Esophagus (tissue), 2 donors: Measurements from ENCODE around the gene SUCLA2. TPM values are rescaled to one million over a fixed set of nuclear protein-coding genes. Genes with fewer than 3 reads are reported as not detected.

Experiments
- H3K27ac ChIP-seq, 2 donors: one replicate each; pipeline ENCODE4 v1.5.1; 2013; ENCODE audit warnings: low read depth in 2 of 2, mild to moderate bottlenecking in 2 of 2, inconsistent platforms in 1 of 2, low read length in 1 of 2, moderate library complexity in 1 of 2
- H3K27me3 ChIP-seq, 2 donors: one replicate each; pipeline ENCODE4 v1.6.1; 2013; ENCODE audit warnings: low read length in 2 of 2, control low read depth in 1 of 2, mild to moderate bottlenecking in 1 of 2; ENCODE audit not compliant: insufficient read depth in 2 of 2, control insufficient read depth in 1 of 2
- H3K36me3 ChIP-seq, 2 donors: one replicate each; pipeline ENCODE4 v1.6.1; 2013; ENCODE audit warnings: low read length in 1 of 2; ENCODE audit not compliant: control insufficient read depth in 2 of 2, insufficient read depth in 2 of 2
- H3K4me1 ChIP-seq, 2 donors: one replicate each; pipeline ENCODE4 v1.6.1; 2013; ENCODE audit warnings: low read length in 1 of 2; ENCODE audit not compliant: control insufficient read depth in 2 of 2, insufficient read depth in 2 of 2
- H3K4me3 ChIP-seq, 2 donors: one replicate each; pipeline ENCODE4 v1.5.1; 2013; ENCODE audit warnings: low read length in 2 of 2, mild to moderate bottlenecking in 2 of 2, low read depth in 1 of 2, moderate library complexity in 1 of 2
- H3K9me3 ChIP-seq, 2 donors: one replicate each; pipeline ENCODE4 v1.6.1; 2013; ENCODE audit warnings: mild to moderate bottlenecking in 2 of 2, low read depth in 1 of 2, low read length in 1 of 2, moderate library complexity in 1 of 2; ENCODE audit not compliant: control insufficient read depth in 2 of 2, insufficient read depth in 1 of 2
- WGBS, 2 donors: extraction: QIAGEN DNeasy Blood & Tissue Kit; methylation state at CpG; one replicate each; pipeline ENCODE4 v1.1.7; 2013; 5-methylcytosine and 5-hydroxymethylcytosine counted together
- polyA plus RNA-seq, 2 donors: library from polyadenylated mRNA; stranded (reverse); fragments of 200-250 nt; gene quantifications; one replicate each; pipeline ENCODE4 v1.2.3, GENCODE V29; 2013
- donor health status: healthy with polysubstance abuse.
- donor health status: Bipolar disorder and iron deficiency.

Gene SUCLA2
- polyA plus RNA-seq, result 10 to 100 TPM; 18.4 to 32.8 TPM

GRCh38 chr13:48001114-48001881, at the start of gene SUCLA2:
TSS of gene SUCLA2 (minus strand) at chr13:48001273. CDS start at chr13:48001269, 4 bp downstream.
- no peaks in the 10 kb centered on the region for H3K4me1 ChIP-seq
- 5 to 8% methylated on average over 52 of the region's 52 CpGs for WGBS, 2 donors
- no peaks in the 10 kb centered on the region for H3K9me3 ChIP-seq
- H3K4me3 ChIP-seq, result peak within 1 kb of the TSS; percentile 90 to 97
- H3K27me3 ChIP-seq, result no peaks in the 10 kb centered on the region
- peak within 1 kb of the TSS; percentile 69 to 86 for H3K27ac ChIP-seq
- H3K36me3 ChIP-seq, result no peaks in the 10 kb centered on the region

- 90 to 93% methylated on average over 3 of the region's 3 CpGs for WGBS, 2 donors
- Histone ChIP-seq H3K27ac (no peak overlapping the region), H3K36me3 (peaks cover 6% of the 10 kb centered on the region in 2 donors), H3K4me1 (no peaks in the 10 kb centered on the region), H3K27me3 (no peaks in the 10 kb centered on the region), H3K9me3 (no peaks in the 10 kb centered on the region), H3K4me3 (no peak overlapping the region)
Measured at GRCh38 chr13:48050550-48050949, 49.5 kb upstream of the SUCLA2 start.

GRCh38 chr13:48043789-48044503, 42.9 kb upstream of the SUCLA2 start:
- Histone ChIP-seq H3K36me3 (peaks cover 6 to 10% of the 10 kb centered on the region in 2 donors), H3K4me1 (no peaks in the 10 kb centered on the region), H3K27me3 (no peaks in the 10 kb centered on the region), H3K4me3 (no peak overlapping the region), H3K27ac (no peak overlapping the region), H3K9me3 (no peaks in the 10 kb centered on the region)

GRCh38 chr13:48042894-48043293, 41.8 kb upstream of the SUCLA2 start:
- Histone ChIP-seq H3K27me3 (no peaks in the 10 kb centered on the region), H3K9me3 (no peaks in the 10 kb centered on the region), H3K27ac (no peak overlapping the region), H3K4me1 (no peaks in the 10 kb centered on the region), H3K4me3 (no peak overlapping the region), H3K36me3 (peaks cover 6 to 7% of the 10 kb centered on the region in 2 donors)
- 86 to 98% methylated on average over 2 of the region's 2 CpGs for WGBS, 2 donors

GRCh38 chr13:48040896-48041295, 39.8 kb upstream of the SUCLA2 start:
- H3K9me3 ChIP-seq, result no peaks in the 10 kb centered on the region
- no peak overlapping the region for H3K4me3 ChIP-seq
- H3K36me3 ChIP-seq, result peaks cover 6 to 7% of the 10 kb centered on the region in 2 donors
- H3K27me3 ChIP-seq, result no peaks in the 10 kb centered on the region
- no peaks in the 10 kb centered on the region for H3K4me1 ChIP-seq
- 89 to 96% methylated on average over 1 of the region's 1 CpG for WGBS, 2 donors
- H3K27ac ChIP-seq, result no peak overlapping the region

GRCh38 chr13:48040049-48040448, 39.0 kb upstream of the SUCLA2 start:
- H3K4me3 ChIP-seq, result no peak overlapping the region
- H3K4me1 ChIP-seq, result no peaks in the 10 kb centered on the region
- no peak overlapping the region for H3K27ac ChIP-seq
- H3K36me3 ChIP-seq, result peaks cover 6 to 7% of the 10 kb centered on the region in 2 donors
- H3K9me3 ChIP-seq, result no peaks in the 10 kb centered on the region
- H3K27me3 ChIP-seq, result no peaks in the 10 kb centered on the region

- Histone ChIP-seq H3K27ac (peak overlapping the region; percentile 24 to 26), H3K27me3 (no peaks in the 10 kb centered on the region), H3K9me3 (no peaks in the 10 kb centered on the region), H3K4me1 (no peaks in the 10 kb centered on the region), H3K4me3 (no peak overlapping the region), H3K36me3 (peaks cover 4 to 6% of the 10 kb centered on the region in 2 donors)
- 88 to 89% methylated on average over 1 of the region's 1 CpG for WGBS, 2 donors
Measured at GRCh38 chr13:48038761-48039160, 37.7 kb upstream of the SUCLA2 start.

GRCh38 chr13:48037346-48038173, 36.5 kb upstream of the SUCLA2 start, which contains the start of gene NUDT15:
TSS of gene NUDT15 (plus strand) at chr13:48037726. CDS start at chr13:48037747, 21 bp downstream.
- Histone ChIP-seq H3K27me3 (no peaks in the 10 kb centered on the region), H3K27ac (peak within 1 kb of the TSS; percentile 93 to 99), H3K36me3 (peaks cover 4% of the 10 kb centered on the region in 2 donors), H3K4me1 (no peaks in the 10 kb centered on the region), H3K9me3 (no peaks in the 10 kb centered on the region), H3K4me3 (peak within 1 kb of the TSS; percentile 53 to 78)
- 0% methylated on average over 80 to 82 of the region's 82 CpGs for WGBS, 2 donors

GRCh38 chr13:48029859-48030258, 28.8 kb upstream of the SUCLA2 start:
- no peaks in the 10 kb centered on the region for H3K4me1 ChIP-seq
- no peak overlapping the region for H3K4me3 ChIP-seq
- no peaks in the 10 kb centered on the region for H3K36me3 ChIP-seq
- no peaks in the 10 kb centered on the region for H3K27me3 ChIP-seq
- no peak overlapping the region for H3K27ac ChIP-seq
- WGBS, 2 donors, result 67 to 80% methylated on average over 2 of the region's 2 CpGs
- no peaks in the 10 kb centered on the region for H3K9me3 ChIP-seq
